Ishikawa (cell line): ENCODE data around the gene ZNF554.

ENCODE experiments used
- CEBPB ChIP-seq: IDR thresholded peaks from 2 replicates; pipeline ENCODE4 v1.6.1; 2012
- CREB1 ChIP-seq: IDR thresholded peaks from 2 replicates; pipeline ENCODE4 v1.6.1; 2012; ENCODE audit warnings: low read depth
- EP300 ChIP-seq: IDR thresholded peaks from 2 replicates; pipeline ENCODE4 v1.6.1; 2012; ENCODE audit warnings: borderline replicate concordance
- FOXM1 ChIP-seq: IDR thresholded peaks from 2 replicates; pipeline ENCODE4 v1.6.1; 2012; ENCODE audit warnings: low read depth, borderline replicate concordance
- MAX ChIP-seq: IDR thresholded peaks from 2 replicates; pipeline ENCODE4 v1.6.1; 2012
- NFIC ChIP-seq: IDR thresholded peaks from 2 replicates; pipeline ENCODE4 v1.6.1; 2012
- RAD21 ChIP-seq: IDR thresholded peaks from 2 replicates; pipeline ENCODE4 v1.6.1; 2012; ENCODE audit warnings: low read depth
- TAF1 ChIP-seq: IDR thresholded peaks from 2 replicates; pipeline ENCODE4 v1.6.1; 2012; ENCODE audit warnings: low read depth, mild to moderate bottlenecking
- TCF12 ChIP-seq: IDR thresholded peaks from 2 replicates; pipeline ENCODE4 v1.6.1; 2012; ENCODE audit warnings: low read depth
- TEAD4 ChIP-seq: IDR thresholded peaks from 2 replicates; pipeline ENCODE4 v1.6.1; 2012
- USF1 ChIP-seq: IDR thresholded peaks from 2 replicates; pipeline ENCODE4 v1.6.1; 2012
- YY1 ChIP-seq: IDR thresholded peaks from 2 replicates; pipeline ENCODE4 v1.6.1; 2012; ENCODE audit warnings: low read depth
- ZBTB7A ChIP-seq: IDR thresholded peaks from 2 replicates; pipeline ENCODE4 v1.6.1; 2012; ENCODE audit warnings: low read depth
- TF ChIP-seq, protein P1 (sequence below): IDR thresholded peaks from 2 replicates; pipeline ENCODE4 v1.6.1; 2012; ENCODE audit warnings: low read depth, mild to moderate bottlenecking

Gene ZNF554

DNA sequence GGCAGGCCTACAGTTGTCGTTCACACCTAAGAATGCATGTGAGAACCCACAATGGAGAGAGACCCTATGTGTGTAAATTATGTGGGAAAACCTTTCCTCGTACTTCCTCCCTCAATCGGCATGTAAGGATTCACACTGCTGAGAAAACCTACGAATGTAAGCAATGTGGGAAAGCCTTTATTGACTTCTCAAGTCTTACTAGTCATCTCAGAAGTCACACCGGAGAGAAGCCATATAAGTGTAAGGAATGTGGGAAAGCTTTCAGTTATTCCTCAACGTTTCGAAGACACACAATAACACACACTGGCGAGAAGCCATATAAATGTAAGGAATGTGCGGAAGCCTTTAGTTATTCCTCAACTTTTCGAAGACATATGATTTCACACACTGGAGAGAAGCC lies 32.9 kb downstream of the ZNF554 start:
- TF ChIP-seq ZBTB7A (no peak), MAX (no peak), TEAD4 (no peak), NFIC (no peak), EP300 (no peak), USF1 (no peak)
- TF ChIP-seq, protein P1, sequence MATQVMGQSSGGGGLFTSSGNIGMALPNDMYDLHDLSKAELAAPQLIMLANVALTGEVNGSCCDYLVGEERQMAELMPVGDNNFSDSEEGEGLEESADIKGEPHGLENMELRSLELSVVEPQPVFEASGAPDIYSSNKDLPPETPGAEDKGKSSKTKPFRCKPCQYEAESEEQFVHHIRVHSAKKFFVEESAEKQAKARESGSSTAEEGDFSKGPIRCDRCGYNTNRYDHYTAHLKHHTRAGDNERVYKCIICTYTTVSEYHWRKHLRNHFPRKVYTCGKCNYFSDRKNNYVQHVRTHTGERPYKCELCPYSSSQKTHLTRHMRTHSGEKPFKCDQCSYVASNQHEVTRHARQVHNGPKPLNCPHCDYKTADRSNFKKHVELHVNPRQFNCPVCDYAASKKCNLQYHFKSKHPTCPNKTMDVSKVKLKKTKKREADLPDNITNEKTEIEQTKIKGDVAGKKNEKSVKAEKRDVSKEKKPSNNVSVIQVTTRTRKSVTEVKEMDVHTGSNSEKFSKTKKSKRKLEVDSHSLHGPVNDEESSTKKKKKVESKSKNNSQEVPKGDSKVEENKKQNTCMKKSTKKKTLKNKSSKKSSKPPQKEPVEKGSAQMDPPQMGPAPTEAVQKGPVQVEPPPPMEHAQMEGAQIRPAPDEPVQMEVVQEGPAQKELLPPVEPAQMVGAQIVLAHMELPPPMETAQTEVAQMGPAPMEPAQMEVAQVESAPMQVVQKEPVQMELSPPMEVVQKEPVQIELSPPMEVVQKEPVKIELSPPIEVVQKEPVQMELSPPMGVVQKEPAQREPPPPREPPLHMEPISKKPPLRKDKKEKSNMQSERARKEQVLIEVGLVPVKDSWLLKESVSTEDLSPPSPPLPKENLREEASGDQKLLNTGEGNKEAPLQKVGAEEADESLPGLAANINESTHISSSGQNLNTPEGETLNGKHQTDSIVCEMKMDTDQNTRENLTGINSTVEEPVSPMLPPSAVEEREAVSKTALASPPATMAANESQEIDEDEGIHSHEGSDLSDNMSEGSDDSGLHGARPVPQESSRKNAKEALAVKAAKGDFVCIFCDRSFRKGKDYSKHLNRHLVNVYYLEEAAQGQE = no peak

DNA sequence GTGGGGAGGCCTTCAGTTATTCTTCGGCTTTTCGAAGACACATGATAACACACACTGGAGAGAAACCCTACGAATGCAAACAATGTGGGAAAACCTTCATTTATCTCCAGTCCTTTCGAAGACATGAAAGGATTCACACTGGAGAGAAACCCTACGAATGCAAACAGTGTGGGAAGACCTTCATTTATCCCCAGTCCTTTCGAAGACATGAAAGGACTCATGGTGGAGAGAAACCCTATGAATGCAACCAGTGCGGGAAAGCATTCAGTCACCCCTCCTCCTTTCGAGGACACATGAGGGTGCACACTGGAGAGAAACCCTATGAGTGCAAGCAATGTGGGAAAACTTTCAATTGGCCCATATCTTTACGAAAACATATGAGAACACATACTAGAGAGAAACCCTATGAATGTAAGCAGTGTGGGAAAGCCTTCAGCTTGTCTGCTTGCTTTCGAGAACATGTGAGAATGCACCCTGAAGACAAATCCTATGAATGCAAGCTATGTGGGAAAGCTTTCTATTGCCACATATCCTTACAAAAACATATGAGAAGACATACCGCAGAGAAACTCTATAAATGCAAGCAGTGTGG lies 33.4 kb downstream of the ZNF554 start:
- TF ChIP-seq ZBTB7A = no peak
- no peak for TF ChIP-seq EP300
- no peak for TF ChIP-seq MAX
- TF ChIP-seq, protein P1 = no peak
- TF ChIP-seq TCF12 = no peak
- no peak for TF ChIP-seq CREB1
- TF ChIP-seq FOXM1 = no peak
- no peak for TF ChIP-seq RAD21
- no peak for TF ChIP-seq YY1
- no peak for TF ChIP-seq NFIC

DNA sequence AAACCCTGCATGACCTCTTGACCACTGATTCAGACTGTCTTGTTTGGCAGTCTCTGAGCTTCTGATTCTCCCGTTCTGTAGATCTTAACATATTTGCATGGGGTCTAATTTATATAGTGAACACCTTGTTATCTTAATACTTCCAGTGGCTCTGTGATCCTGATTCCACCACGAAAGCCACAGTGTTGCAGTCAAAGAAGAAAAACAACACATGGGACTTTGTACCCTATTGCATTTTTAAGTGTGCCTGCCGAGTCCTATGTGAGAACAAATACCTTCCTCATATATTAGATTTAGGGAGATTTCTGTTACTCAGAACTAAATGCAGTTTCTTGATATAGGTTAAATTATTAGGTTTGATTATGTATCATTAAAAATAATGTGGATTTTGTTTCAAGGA lies 35.2 kb downstream of the ZNF554 start:
- no peak for TF ChIP-seq CEBPB
- TF ChIP-seq ZBTB7A = no peak
- TF ChIP-seq USF1 = no peak
- TF ChIP-seq, protein P1 = no peak
- TF ChIP-seq TAF1 = no peak
- no peak for TF ChIP-seq FOXM1
- no peak for TF ChIP-seq MAX
- no peak for TF ChIP-seq YY1
- TF ChIP-seq RAD21 = no peak
- no peak for TF ChIP-seq TEAD4
- no peak for TF ChIP-seq EP300

GRCh38 chr19:2856457-2857050 lies 36.9 kb downstream of the ZNF554 start:
- TF ChIP-seq TEAD4 (no peak), EP300 (no peak), RAD21 (no peak), ZBTB7A (no peak)
- TF ChIP-seq, protein P1 = no peak
